ENCODE data around the gene CA5A. TPM values are rescaled to one million over a fixed set of nuclear protein-coding genes. Genes with fewer than 3 reads are reported as not detected.

CA5A gene
- total and polyA plus RNA-seq, 2 of the 13 experiments (the other 11 are each of a cell fraction or from before 2014, with no cell fraction given) = 66.8 to 106 TPM

GRCh38 chr16:87950765-87951551 lies 14.6 kb upstream of the CA5A start, which contains the start of gene BANP (continued):
- TF ChIP-seq SAFB2 (CRISPR knock-in tag; IDR thresholded peaks at IDR 0.05; ENCODE audit: borderline replicate concordance, low read depth) (peak; percentile 60), CHCHD3 (CRISPR knock-in tag; IDR thresholded peaks at IDR 0.05) (no peak), ZNF605 (CRISPR knock-in tag; IDR thresholded peaks at IDR 0.05) (peak; percentile 92), ZBTB14 (CRISPR knock-in tag; IDR thresholded peaks at IDR 0.05) (no peak; the same call in 1 of the 2 replicates), ZNF501 (CRISPR knock-in tag; IDR thresholded peaks at IDR 0.05) (peak; percentile 94), RFXANK (CRISPR knock-in tag; IDR thresholded peaks at IDR 0.05) (0 out of 2 replicates have a peak, but pooled peaks have one; percentile 87), RNF2 (conservative IDR thresholded peaks at IDR 0.05; ENCODE audit: low read depth) (peak; percentile 90), NFAT5 (CRISPR knock-in tag; IDR thresholded peaks at IDR 0.05) (peak; percentile 84), NKX3-1 (CRISPR knock-in tag; IDR thresholded peaks at IDR 0.05) (no peak; the same call in 1 of the 2 replicates), GATA4 (IDR thresholded peaks at IDR 0.05; ENCODE audit: borderline replicate concordance, low read depth) (no peak), HNRNPH1 (optimal IDR thresholded peaks at IDR 0.05; ENCODE audit: low read depth, low read length) (no peak), PAX8 (CRISPR knock-in tag; IDR thresholded peaks at IDR 0.05; ENCODE audit: borderline replicate concordance) (peak; percentile 94; the same call in 1 of the 2 replicates), ATF1 (CRISPR knock-in tag; IDR thresholded peaks at IDR 0.05) (peak; percentile 68), ZFYVE20 (CRISPR knock-in tag; IDR thresholded peaks at IDR 0.05; ENCODE audit: borderline replicate concordance, low read depth) (no peak), ZNF367 (CRISPR knock-in tag; IDR thresholded peaks at IDR 0.05; ENCODE audit: borderline replicate concordance) (0 out of 2 replicates have a peak, but pooled peaks have one; percentile 13), SATB2 (CRISPR knock-in tag; IDR thresholded peaks at IDR 0.05) (no peak), ZBTB8A (CRISPR knock-in tag; IDR thresholded peaks at IDR 0.05; ENCODE audit: borderline replicate concordance, low read depth) (no peak), UBTF (CRISPR knock-in tag; IDR thresholded peaks at IDR 0.05) (peak; percentile 80), HNF4G (IDR thresholded peaks at IDR 0.05; ENCODE audit: borderline replicate concordance, low read depth, low read length) (no peak; the same call in 1 of the 2 replicates), HNF4G (CRISPR knock-in tag; IDR thresholded peaks at IDR 0.05; ENCODE audit: borderline replicate concordance, low read depth) (peak; percentile 70; the same call in 1 of the 2 replicates), ZSCAN12 (CRISPR knock-in tag; IDR thresholded peaks at IDR 0.05) (peak; percentile 31; the same call in 1 of the 2 replicates), ZNF878 (CRISPR knock-in tag; IDR thresholded peaks at IDR 0.05) (no peak; the same call in 1 of the 2 replicates)
